ENCODE results near the gene LDLRAD3. TPM values are rescaled to one million over a fixed set of nuclear protein-coding genes. Genes with fewer than 3 reads are reported as not detected.

LDLRAD3 gene
- total RNA-seq, 1 donor from 2014 or later, result 35.6 TPM

DNA sequence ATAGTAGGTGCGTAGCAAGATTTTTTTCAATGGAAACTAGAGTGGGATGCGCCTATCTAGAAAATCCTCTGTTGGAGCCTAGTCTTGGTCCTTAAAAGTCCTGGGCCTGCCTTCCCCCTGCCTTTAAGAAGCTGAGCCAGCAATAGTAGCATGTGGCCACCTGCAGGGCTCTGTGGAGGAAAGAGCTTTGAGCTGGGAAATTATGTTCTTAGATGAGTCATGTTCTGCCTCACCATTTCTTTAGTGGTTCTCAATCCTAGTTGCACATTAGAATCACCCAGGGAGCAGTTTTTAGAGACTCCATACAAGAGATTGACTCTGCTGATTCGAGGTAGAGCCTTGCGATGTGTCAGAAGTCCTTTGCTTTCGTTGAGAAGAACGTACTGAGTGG lies 211.9 kb downstream of the LDLRAD3 start:
- Mint-ChIP-seq H3K27ac (no peak overlapping the region), H3K4me3 (no peak overlapping the region), H3K4me1 (peaks cover 50% of the 10 kb centered on the region), H3K27me3 (ENCODE audit: insufficient read depth, low read depth) (no peaks in the 10 kb centered on the region), H3K9me3 (no peaks in the 10 kb centered on the region), H3K36me3 (peaks cover 2% of the 10 kb centered on the region)
- Histone ChIP-seq H3K79me2 (ENCODE audit: low read depth) (no peaks in the 10 kb centered on the region), H3K36me3 (no peaks in the 10 kb centered on the region), H3K4me3 (no peak overlapping the region), H3K9ac (no peak overlapping the region), H3K4me2 (no peak overlapping the region), H4K20me1 (ENCODE audit: low read depth) (peaks cover 4% of the 10 kb centered on the region), H2AFZ (replicated peaks) (no peak overlapping the region), H3K4me1 (peaks cover 25% of the 10 kb centered on the region), H3K27ac (peak overlapping the region; percentile 35), H3F3A (ENCODE audit: low read depth) (peaks cover 18% of the 10 kb centered on the region), H3K27me3 (no peaks in the 10 kb centered on the region), H3K9me3 (ENCODE audit: low read depth) (no peaks in the 10 kb centered on the region)
- no peak for DNase-seq (ENCODE audit: low spot score)
- TF ChIP-seq EZH2phosphoT487 (IDR thresholded peaks at IDR 0.05), result no peak
- TF ChIP-seq CTCF (IDR thresholded peaks at IDR 0.05), result no peak
- TF ChIP-seq EZH2 (IDR thresholded peaks at IDR 0.05), result no peak

GRCh38 chr11:36156161-36156816 lies 212.4 kb downstream of the LDLRAD3 start:
- H3K36me3 ChIP-seq, result no peaks in the 10 kb centered on the region
- no peak overlapping the region for H3K9ac ChIP-seq
- Mint-ChIP-seq H3K4me3 (no peak overlapping the region), H3K4me1 (peaks cover 48% of the 10 kb centered on the region), H3K27ac (no peak overlapping the region), H3K27me3 (ENCODE audit: insufficient read depth, low read depth) (no peaks in the 10 kb centered on the region), H3K9me3 (no peaks in the 10 kb centered on the region), H3K36me3 (peaks cover 2% of the 10 kb centered on the region)
- no peaks in the 10 kb centered on the region for H3K9me3 ChIP-seq (ENCODE audit: low read depth)
- TF ChIP-seq EZH2phosphoT487 (IDR thresholded peaks at IDR 0.05) (no peak), EZH2 (IDR thresholded peaks at IDR 0.05) (no peak), CTCF (IDR thresholded peaks at IDR 0.05) (no peak)
- H3F3A ChIP-seq (ENCODE audit: low read depth), result peaks cover 18% of the 10 kb centered on the region
- no peaks in the 10 kb centered on the region for H3K27me3 ChIP-seq
- H4K20me1 ChIP-seq (ENCODE audit: low read depth), result peaks cover 4% of the 10 kb centered on the region
- no peaks in the 10 kb centered on the region for H3K79me2 ChIP-seq (ENCODE audit: low read depth)
- H3K4me2 ChIP-seq, result no peak overlapping the region
- H3K27ac ChIP-seq, result peak overlapping the region; percentile 35
- DNase-seq (ENCODE audit: low spot score), result no peak
- peaks cover 24% of the 10 kb centered on the region for H3K4me1 ChIP-seq
- no peak overlapping the region for H3K4me3 ChIP-seq
- H2AFZ ChIP-seq (replicated peaks), result no peak overlapping the region

- no peak overlapping the region for H3K4me3 Mint-ChIP-seq
These were observed 213.1 kb downstream of the LDLRAD3 start for GRCh38 chr11:36156817-36157519.

More at GRCh38 chr11:36156817-36157519, 213.1 kb downstream of the LDLRAD3 start:
- Histone ChIP-seq H2AFZ (replicated peaks) (no peak overlapping the region), H3K79me2 (ENCODE audit: low read depth) (no peaks in the 10 kb centered on the region), H3K27ac (no peak overlapping the region), H3K9ac (no peak overlapping the region), H3K27me3 (no peaks in the 10 kb centered on the region), H3K4me2 (no peak overlapping the region), H3K9me3 (ENCODE audit: low read depth) (no peaks in the 10 kb centered on the region), H3K4me1 (peaks cover 23% of the 10 kb centered on the region), H3K4me3 (no peak overlapping the region), H4K20me1 (ENCODE audit: low read depth) (peaks cover 4% of the 10 kb centered on the region), H3F3A (ENCODE audit: low read depth) (peaks cover 18% of the 10 kb centered on the region), H3K36me3 (no peaks in the 10 kb centered on the region)
- H3K4me1 Mint-ChIP-seq, result peaks cover 49% of the 10 kb centered on the region
- no peak for TF ChIP-seq CTCF (IDR thresholded peaks at IDR 0.05)
- no peak for TF ChIP-seq EZH2phosphoT487 (IDR thresholded peaks at IDR 0.05)
- no peak for TF ChIP-seq EZH2 (IDR thresholded peaks at IDR 0.05)
- H3K27me3 Mint-ChIP-seq (ENCODE audit: insufficient read depth, low read depth), result no peaks in the 10 kb centered on the region
- H3K36me3 Mint-ChIP-seq, result peaks cover 2% of the 10 kb centered on the region
- no peak overlapping the region for H3K27ac Mint-ChIP-seq
- DNase-seq (ENCODE audit: low spot score), result no peak
- H3K9me3 Mint-ChIP-seq, result no peaks in the 10 kb centered on the region
